ENCODE data around the gene SLC28A1. TPM values are rescaled to one million over a fixed set of nuclear protein-coding genes. Genes with fewer than 3 reads are reported as not detected.
A peak's percentile ranks its signal among the peaks of the same experiment; 100 is the strongest.

SLC28A1 gene
- total RNA-seq, 1 experiment from 2014 or later: not detected

DNA sequence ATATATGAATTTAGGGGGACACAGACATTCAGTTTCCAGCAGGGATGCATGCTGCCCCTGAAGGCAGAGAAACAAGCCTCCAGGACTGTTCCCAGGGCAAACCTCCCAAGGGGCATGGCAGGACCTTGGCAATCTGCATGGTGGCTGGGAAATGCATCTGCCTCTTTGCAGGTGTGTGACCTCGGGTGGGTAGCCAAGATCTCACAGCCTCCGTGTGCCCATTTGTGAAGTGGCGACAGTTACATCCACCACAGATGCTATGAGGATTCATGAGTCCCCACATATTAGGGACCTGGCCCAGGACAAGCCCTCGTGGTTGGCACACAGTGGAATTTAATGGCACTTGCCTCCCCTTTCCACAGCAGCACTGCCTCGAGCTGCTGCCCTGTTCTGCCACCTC, 29.9 kb downstream of the SLC28A1 start:
- Histone ChIP-seq H4K20me1 (ENCODE audit: insufficient read depth) (no peaks in the 10 kb centered on the region), H2AFZ (ENCODE audit: low read depth, low read length, poor library complexity, severe bottlenecking) (no peak overlapping the region), H3K4me1 (ENCODE audit: control insufficient read depth in 1 of 2, insufficient read depth in 2 of 2, low read length in 2 of 2) (peaks cover 41 to 44% of the 10 kb centered on the region in 2 experiments), H3K4me2 (ENCODE audit: low read length) (peak overlapping the region; percentile 75), H3K4me3 (replicated peaks in 1 of 2; ENCODE audit: low read depth in 1 of 2, low read length in 2 of 2) (peak overlapping the region in 1 of 2 experiments; percentile 37; a peak in 1 of 4 replicates), H3K27me3 (ENCODE audit: insufficient read depth, low read length) (no peaks in the 10 kb centered on the region), H3K9me3 (ENCODE audit: control insufficient read depth in 1 of 2, insufficient read depth in 1 of 2, low read depth in 1 of 2, low read length in 2 of 2) (no peaks in the 10 kb centered on the region), H3K9me2 (ENCODE audit: insufficient read depth) (no peaks in the 10 kb centered on the region), H3K27ac (ENCODE audit: low read depth, low read length) (peak overlapping the region; percentile 34; the same call in 1 of the 2 replicates), H3K36me3 (ENCODE audit: control insufficient read depth in 1 of 2, insufficient read depth in 2 of 2, low read length in 2 of 2) (no peaks in the 10 kb centered on the region), H3K79me2 (ENCODE audit: insufficient read depth, low read length) (no peaks in the 10 kb centered on the region), H3K9ac (ENCODE audit: low read length) (peak overlapping the region; percentile 35; the same call in 1 of the 2 replicates)
- no TSS peak for BruUV-seq (replicated peaks)
- POLR2A ChIA-PET: interaction anchor here (1.1 kb wide), 1 partner anchor 283 kb away, joined by 3 read pairs; no protein-coding TSS in a partner anchor
- RAD21 ChIA-PET (ENCODE audit: low non-redundant PET in 1 of 2, low total read pairs in 2 of 2, uncharacterized antibody in 2 of 2, unreplicated experiment in 2 of 2): no interaction called here
- intact Hi-C loops (cut with micrococcal nuclease): no loop called here
- CTCF ChIA-PET: no interaction called here
- TF ChIP-seq ELF1 (IDR thresholded peaks at IDR 0.05; ENCODE audit: borderline replicate concordance, low read depth) (no peak), RAD21 (IDR thresholded peaks at IDR 0.05; ENCODE audit: low read depth) (no peak), EZH2 (IDR thresholded peaks at IDR 0.05) (no peak), ZNF274 (IDR thresholded peaks at IDR 0.05; ENCODE audit: low read depth, low read length) (no peak), SIN3A (IDR thresholded peaks at IDR 0.05; ENCODE audit: low read depth) (no peak), TCF7L2 (IDR thresholded peaks at IDR 0.05; ENCODE audit: borderline replicate concordance, extremely low read depth, insufficient read depth, insufficient read length) (no peak), FOSL1 (IDR thresholded peaks at IDR 0.05; ENCODE audit: low read depth) (no peak), SP1 (IDR thresholded peaks at IDR 0.05; ENCODE audit: low read depth) (no peak), EZH2phosphoT487 (IDR thresholded peaks at IDR 0.05; ENCODE audit: borderline replicate concordance) (no peak), POLR2AphosphoS5 (IDR thresholded peaks at IDR 0.05; ENCODE audit: low read depth, low read length) (no peak)
- TF ChIP-seq, protein P1, sequence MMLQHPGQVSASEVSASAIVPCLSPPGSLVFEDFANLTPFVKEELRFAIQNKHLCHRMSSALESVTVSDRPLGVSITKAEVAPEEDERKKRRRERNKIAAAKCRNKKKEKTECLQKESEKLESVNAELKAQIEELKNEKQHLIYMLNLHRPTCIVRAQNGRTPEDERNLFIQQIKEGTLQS (IDR thresholded peaks at IDR 0.05): no peak
- TF ChIP-seq, protein P2, sequence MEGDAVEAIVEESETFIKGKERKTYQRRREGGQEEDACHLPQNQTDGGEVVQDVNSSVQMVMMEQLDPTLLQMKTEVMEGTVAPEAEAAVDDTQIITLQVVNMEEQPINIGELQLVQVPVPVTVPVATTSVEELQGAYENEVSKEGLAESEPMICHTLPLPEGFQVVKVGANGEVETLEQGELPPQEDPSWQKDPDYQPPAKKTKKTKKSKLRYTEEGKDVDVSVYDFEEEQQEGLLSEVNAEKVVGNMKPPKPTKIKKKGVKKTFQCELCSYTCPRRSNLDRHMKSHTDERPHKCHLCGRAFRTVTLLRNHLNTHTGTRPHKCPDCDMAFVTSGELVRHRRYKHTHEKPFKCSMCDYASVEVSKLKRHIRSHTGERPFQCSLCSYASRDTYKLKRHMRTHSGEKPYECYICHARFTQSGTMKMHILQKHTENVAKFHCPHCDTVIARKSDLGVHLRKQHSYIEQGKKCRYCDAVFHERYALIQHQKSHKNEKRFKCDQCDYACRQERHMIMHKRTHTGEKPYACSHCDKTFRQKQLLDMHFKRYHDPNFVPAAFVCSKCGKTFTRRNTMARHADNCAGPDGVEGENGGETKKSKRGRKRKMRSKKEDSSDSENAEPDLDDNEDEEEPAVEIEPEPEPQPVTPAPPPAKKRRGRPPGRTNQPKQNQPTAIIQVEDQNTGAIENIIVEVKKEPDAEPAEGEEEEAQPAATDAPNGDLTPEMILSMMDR (IDR thresholded peaks at IDR 0.05 in 2 of 3, conservative IDR thresholded peaks at IDR 0.05 in 1 of 3; ENCODE audit: borderline replicate concordance in 1 of 3, insufficient read depth in 1 of 3, low read depth in 2 of 3, low read length in 2 of 3): no peak
- ATAC-seq: no peak
- no peak for DNase-seq (ENCODE audit: low read depth, low spot score)
